Activated effector memory CD4-positive, alpha-beta T cell treated with Interleukin-2 at 50 U/mL for 16 hours (primary cell): Measurements from ENCODE around the gene KLC1.

Experiments used
- DNase-seq: peaks from one replicate; pipeline ENCODE4 v3.0.0-alpha.2; 2020

The KLC1 gene

GRCh38 chr14:103706551-103707328, 77.7 kb downstream of the KLC1 start:
- no peak for DNase-seq

- no peak for DNase-seq
Measured at GRCh38 chr14:103707329-103708263, 78.6 kb downstream of the KLC1 start.

GRCh38 chr14:103708750-103709187, 79.8 kb downstream of the KLC1 start:
- no peak for DNase-seq

GRCh38 chr14:103709814-103710213, 80.8 kb downstream of the KLC1 start:
- no peak for DNase-seq

GRCh38 chr14:103710771-103711377, 81.9 kb downstream of the KLC1 start:
- no peak for DNase-seq

GRCh38 chr14:103711516-103712431, 82.8 kb downstream of the KLC1 start:
- DNase-seq, result no peak

GRCh38 chr14:103712633-103713247, 83.7 kb downstream of the KLC1 start:
- no peak for DNase-seq

GRCh38 chr14:103713304-103714062, 84.5 kb downstream of the KLC1 start:
- DNase-seq, result no peak

- DNase-seq, result no peak
Measured at GRCh38 chr14:103714063-103714724, 85.2 kb downstream of the KLC1 start.

- DNase-seq, result peak; percentile 100
Measured at GRCh38 chr14:103715052-103716000, 86.3 kb downstream of the KLC1 start, which contains the start of the genes XRCC3 and ZFYVE21. XRCC3 (minus strand) TSS chr14:103715451; CDS start chr14:103711087, 4,364 bp downstream. ZFYVE21 (plus strand) TSS chr14:103715810; CDS start chr14:103715842, 32 bp downstream.

- DNase-seq, result no peak
Measured at GRCh38 chr14:103716091-103716801, 87.2 kb downstream of the KLC1 start.

GRCh38 chr14:103716899-103717411, 87.9 kb downstream of the KLC1 start:
- no peak for DNase-seq

- DNase-seq, result no peak
Measured at GRCh38 chr14:103718572-103718971, 89.6 kb downstream of the KLC1 start.

GRCh38 chr14:103719751-103720150, 90.7 kb downstream of the KLC1 start:
- no peak for DNase-seq

- DNase-seq, result no peak
Measured at GRCh38 chr14:103721334-103722120, 92.5 kb downstream of the KLC1 start.

GRCh38 chr14:103723748-103724081, 94.7 kb downstream of the KLC1 start:
- no peak for DNase-seq

GRCh38 chr14:103724116-103724515, 95.1 kb downstream of the KLC1 start:
- no peak for DNase-seq
